SK-N-SH treated with all-trans-retinoic acid at 6 μM for 48 hours (cell line): ENCODE measurements around the gene H3-3A.

Experiments used
- ESRRG ChIP-seq: fragments of 250-450 bp; sonication (Bioruptor Pico); IDR thresholded peaks from 2 replicates; pipeline ENCODE4 v1.6.1; 2021; ENCODE audit warnings: mild to moderate bottlenecking
- TOX ChIP-seq: fragments of 250-450 bp; sonication (Bioruptor Pico); IDR thresholded peaks from 2 replicates; pipeline ENCODE4 v1.8.0; 2021; ENCODE audit warnings: mild to moderate bottlenecking, moderate library complexity, borderline replicate concordance
- TF ChIP-seq, protein P1 (sequence below): fragments of 250-450 bp; sonication (Bioruptor Pico); IDR thresholded peaks from 2 replicates; pipeline ENCODE4 v1.8.0; 2021; ENCODE audit warnings: low read depth, mild to moderate bottlenecking, moderate library complexity, borderline replicate concordance

DNA sequence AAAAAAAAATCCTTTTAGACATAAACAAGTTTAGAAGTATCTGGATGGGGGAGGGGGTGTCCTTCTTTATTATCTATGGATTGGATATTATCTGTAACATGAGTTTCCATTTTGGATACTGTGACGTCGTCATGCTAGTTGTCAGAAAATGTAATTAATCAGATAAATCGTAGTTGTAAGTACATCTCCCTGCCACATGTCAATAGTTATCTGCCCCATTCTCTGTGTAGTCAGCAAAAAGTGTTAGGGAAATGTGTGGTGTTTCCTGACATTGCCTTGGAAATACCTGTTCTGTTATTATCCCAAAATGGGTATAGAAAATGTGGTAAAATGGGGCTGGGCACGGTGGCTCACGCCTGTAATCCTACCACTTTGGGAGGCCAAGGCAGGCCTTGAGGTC, 38.8 kb upstream of the H3-3A start:
- TF ChIP-seq ESRRG (CRISPR knock-in tag) (no peak), TOX (no peak)
- TF ChIP-seq, protein P1, sequence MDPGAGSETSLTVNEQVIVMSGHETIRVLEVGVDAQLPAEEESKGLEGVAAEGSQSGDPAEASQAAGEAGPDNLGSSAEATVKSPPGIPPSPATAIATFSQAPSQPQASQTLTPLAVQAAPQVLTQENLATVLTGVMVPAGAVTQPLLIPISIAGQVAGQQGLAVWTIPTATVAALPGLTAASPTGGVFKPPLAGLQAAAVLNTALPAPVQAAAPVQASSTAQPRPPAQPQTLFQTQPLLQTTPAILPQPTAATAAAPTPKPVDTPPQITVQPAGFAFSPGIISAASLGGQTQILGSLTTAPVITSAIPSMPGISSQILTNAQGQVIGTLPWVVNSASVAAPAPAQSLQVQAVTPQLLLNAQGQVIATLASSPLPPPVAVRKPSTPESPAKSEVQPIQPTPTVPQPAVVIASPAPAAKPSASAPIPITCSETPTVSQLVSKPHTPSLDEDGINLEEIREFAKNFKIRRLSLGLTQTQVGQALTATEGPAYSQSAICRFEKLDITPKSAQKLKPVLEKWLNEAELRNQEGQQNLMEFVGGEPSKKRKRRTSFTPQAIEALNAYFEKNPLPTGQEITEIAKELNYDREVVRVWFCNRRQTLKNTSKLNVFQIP (CRISPR knock-in tag), result no peak
